Activated naive CD8-positive, alpha-beta T cell treated with anti-CD3 and anti-CD28 coated beads, Interleukin-2, amount 10 ng/mL, durations not matched to agents 7 days and 5 days (primary cell): ENCODE results near the gene COL8A1. TPM values are rescaled to one million over a fixed set of nuclear protein-coding genes. Genes with fewer than 3 reads are reported as not detected.

Source experiments
- total RNA-seq, 2 experiments: library from RNA; stranded (reverse); gene quantifications; one replicate each; pipeline ENCODE4 v1.2.3, GENCODE V29; 2021

COL8A1 gene
- total RNA-seq, 2 experiments from 2014 or later: not detected

Other genes starting within 250 kb of the COL8A1 start
- gene CMSS1, start 179.3 kb downstream of the COL8A1 start, total RNA-seq: 10 to 100 TPM; 24.2 to 31.8 TPM